Mucosa of stomach (tissue), 1 donor: Measurements from ENCODE around the gene IFFO2.

ENCODE experiments used
- H3K27me3 ChIP-seq: one replicate; pipeline ENCODE4 v1.7.0; 2013; ENCODE audit warnings: mild to moderate bottlenecking, low read length; ENCODE audit not compliant: control insufficient read depth, insufficient read depth
- H3K36me3 ChIP-seq: one replicate; pipeline ENCODE4 v1.7.0; 2013; ENCODE audit warnings: low read length; ENCODE audit not compliant: control insufficient read depth, insufficient read depth
- H3K4me1 ChIP-seq: one replicate; pipeline ENCODE4 v1.7.0; 2013; ENCODE audit warnings: mild to moderate bottlenecking, low read length; ENCODE audit not compliant: control insufficient read depth, insufficient read depth
- H3K4me3 ChIP-seq: one replicate; pipeline ENCODE4 v1.7.0; 2013; ENCODE audit warnings: low read length
- H3K9ac ChIP-seq: one replicate; pipeline ENCODE4 v1.7.0; 2013; ENCODE audit warnings: mild to moderate bottlenecking, low read length, moderate library complexity
- H3K9me3 ChIP-seq: one replicate; pipeline ENCODE4 v1.7.0; 2013; ENCODE audit warnings: mild to moderate bottlenecking, low read length, moderate library complexity; ENCODE audit not compliant: control insufficient read depth
- donor health status: Pancreatic carcinoma.

Gene IFFO2

GRCh38 chr1:18947570-18947969 lies 8.9 kb downstream of the IFFO2 start:
- Histone ChIP-seq H3K27me3 (no peaks in the 10 kb centered on the region), H3K9me3 (no peaks in the 10 kb centered on the region), H3K36me3 (no peaks in the 10 kb centered on the region), H3K9ac (no peak overlapping the region), H3K4me3 (no peak overlapping the region), H3K4me1 (peaks cover 36% of the 10 kb centered on the region)

GRCh38 chr1:18946550-18947381 lies 9.7 kb downstream of the IFFO2 start:
- Histone ChIP-seq H3K9ac (no peak overlapping the region), H3K4me3 (no peak overlapping the region), H3K9me3 (no peaks in the 10 kb centered on the region), H3K36me3 (no peaks in the 10 kb centered on the region), H3K27me3 (no peaks in the 10 kb centered on the region), H3K4me1 (peaks cover 32% of the 10 kb centered on the region)

GRCh38 chr1:18945401-18945849 lies 11.1 kb downstream of the IFFO2 start:
- Histone ChIP-seq H3K4me1 (peaks cover 29% of the 10 kb centered on the region), H3K27me3 (no peaks in the 10 kb centered on the region), H3K36me3 (no peaks in the 10 kb centered on the region), H3K4me3 (no peak overlapping the region), H3K9me3 (no peaks in the 10 kb centered on the region), H3K9ac (no peak overlapping the region)

DNA sequence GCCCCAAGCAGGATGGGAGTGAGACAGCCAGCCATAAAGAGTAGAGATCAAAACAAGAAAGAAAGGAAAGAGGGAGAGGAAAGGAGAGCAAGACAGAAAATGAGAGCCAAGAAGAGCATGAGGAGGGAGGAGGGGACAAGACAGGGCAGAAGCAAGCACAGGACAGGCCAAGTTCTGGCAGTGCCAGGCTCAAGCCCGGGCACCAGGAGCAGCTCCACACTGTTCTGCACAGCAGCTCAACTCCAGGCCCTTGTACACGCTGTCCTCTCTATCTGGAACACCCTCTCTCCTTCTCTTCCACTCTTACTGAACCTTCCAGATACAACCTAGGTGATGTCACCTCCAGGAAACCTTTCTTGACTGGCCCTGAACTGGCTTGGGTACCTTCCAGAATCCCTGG lies 11.7 kb downstream of the IFFO2 start:
- H3K9ac ChIP-seq: no peak overlapping the region
- no peaks in the 10 kb centered on the region for H3K36me3 ChIP-seq
- H3K27me3 ChIP-seq: no peaks in the 10 kb centered on the region
- peaks cover 31% of the 10 kb centered on the region for H3K4me1 ChIP-seq
- no peaks in the 10 kb centered on the region for H3K9me3 ChIP-seq
- no peak overlapping the region for H3K4me3 ChIP-seq

DNA sequence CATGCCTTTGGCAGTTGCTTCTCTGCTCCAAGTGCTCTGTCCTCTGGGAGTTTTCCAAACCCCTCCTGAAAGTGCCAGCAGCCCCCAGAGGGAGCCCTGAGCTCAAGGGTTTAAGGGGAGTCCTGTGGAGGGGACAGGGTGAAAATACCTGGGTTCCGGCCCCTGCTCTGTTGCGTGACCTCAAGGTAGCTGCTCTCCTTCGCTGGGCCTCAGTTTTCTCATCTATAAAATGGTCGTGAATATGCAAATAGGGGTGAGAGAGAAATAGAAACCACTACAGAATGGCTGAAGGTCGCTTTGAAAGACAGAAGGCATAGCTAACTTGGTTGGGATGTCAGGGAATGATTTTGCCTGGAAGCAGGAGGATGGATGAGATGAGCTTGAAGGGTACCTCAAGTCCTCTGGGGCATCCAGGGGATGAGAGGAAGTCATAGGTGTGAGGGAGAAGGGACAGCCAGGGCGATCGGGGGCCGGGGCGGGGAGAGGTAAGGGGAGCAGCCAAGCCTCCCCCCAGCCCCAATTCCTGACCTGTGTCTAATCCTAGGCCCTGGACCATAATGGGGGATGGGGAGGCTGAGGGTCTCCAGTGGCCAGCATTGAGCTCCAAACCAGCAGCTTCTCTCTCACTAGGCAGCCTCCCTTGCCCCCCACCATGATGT lies 12.4 kb downstream of the IFFO2 start:
- Histone ChIP-seq H3K4me3 (no peak overlapping the region), H3K4me1 (peaks cover 25% of the 10 kb centered on the region), H3K36me3 (no peaks in the 10 kb centered on the region), H3K9me3 (no peaks in the 10 kb centered on the region), H3K9ac (no peak overlapping the region), H3K27me3 (no peaks in the 10 kb centered on the region)

GRCh38 chr1:18943162-18943561 lies 13.3 kb downstream of the IFFO2 start:
- Histone ChIP-seq H3K36me3 (no peaks in the 10 kb centered on the region), H3K9me3 (no peaks in the 10 kb centered on the region), H3K27me3 (no peaks in the 10 kb centered on the region), H3K4me1 (peaks cover 22% of the 10 kb centered on the region), H3K9ac (no peak overlapping the region), H3K4me3 (no peak overlapping the region)

GRCh38 chr1:18942340-18942739 lies 14.1 kb downstream of the IFFO2 start:
- H3K4me1 ChIP-seq: peaks cover 22% of the 10 kb centered on the region
- no peaks in the 10 kb centered on the region for H3K27me3 ChIP-seq
- no peak overlapping the region for H3K9ac ChIP-seq
- no peak overlapping the region for H3K4me3 ChIP-seq
- no peaks in the 10 kb centered on the region for H3K9me3 ChIP-seq
- H3K36me3 ChIP-seq: no peaks in the 10 kb centered on the region

DNA sequence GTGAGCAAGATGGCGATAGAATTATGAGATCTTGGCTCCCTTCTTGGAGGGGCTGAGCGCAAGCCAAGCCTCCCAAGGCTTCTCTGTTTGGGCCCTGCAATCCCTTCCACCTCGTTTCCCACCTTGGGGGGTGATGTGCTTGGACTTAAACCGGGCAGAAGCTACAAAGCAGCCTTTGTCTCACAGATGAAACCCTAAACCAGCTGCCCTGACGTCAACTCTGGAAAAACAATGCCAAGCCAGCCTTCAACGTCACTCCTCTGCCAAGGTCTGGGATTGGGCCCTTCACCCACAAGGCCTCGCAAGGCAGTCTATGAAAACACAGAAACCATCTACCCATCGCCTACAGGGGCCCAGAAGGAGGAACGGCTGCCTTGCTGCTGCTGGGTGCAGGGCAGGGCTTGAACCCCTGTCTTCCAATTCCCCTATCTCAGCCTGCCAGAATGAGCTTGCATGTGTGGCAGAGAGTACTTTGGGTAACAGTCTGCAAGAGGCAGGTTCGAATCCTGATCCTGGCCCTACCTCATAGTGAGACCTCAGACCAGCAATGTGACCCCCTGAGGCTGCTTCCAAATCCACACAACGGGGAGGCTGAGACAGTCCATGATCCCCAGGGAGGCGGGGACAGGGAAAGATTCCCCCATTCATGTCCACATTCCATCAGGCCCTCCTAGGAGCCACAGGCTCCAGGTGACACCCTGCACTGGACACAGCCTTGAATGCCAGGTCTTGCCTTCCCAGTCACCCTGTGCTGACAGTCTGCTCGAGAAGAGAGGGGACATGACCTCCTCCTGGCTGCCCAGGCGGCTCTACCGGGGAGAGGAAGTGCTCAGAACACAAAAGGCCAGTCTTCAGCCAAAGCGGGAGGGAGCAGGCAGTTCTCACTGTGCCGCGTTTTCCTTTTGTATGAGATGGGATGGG lies 15.0 kb downstream of the IFFO2 start:
- H3K9ac ChIP-seq: no peak overlapping the region
- no peaks in the 10 kb centered on the region for H3K27me3 ChIP-seq
- H3K9me3 ChIP-seq: no peaks in the 10 kb centered on the region
- H3K36me3 ChIP-seq: no peaks in the 10 kb centered on the region
- H3K4me1 ChIP-seq: peaks cover 17% of the 10 kb centered on the region
- no peak overlapping the region for H3K4me3 ChIP-seq

DNA sequence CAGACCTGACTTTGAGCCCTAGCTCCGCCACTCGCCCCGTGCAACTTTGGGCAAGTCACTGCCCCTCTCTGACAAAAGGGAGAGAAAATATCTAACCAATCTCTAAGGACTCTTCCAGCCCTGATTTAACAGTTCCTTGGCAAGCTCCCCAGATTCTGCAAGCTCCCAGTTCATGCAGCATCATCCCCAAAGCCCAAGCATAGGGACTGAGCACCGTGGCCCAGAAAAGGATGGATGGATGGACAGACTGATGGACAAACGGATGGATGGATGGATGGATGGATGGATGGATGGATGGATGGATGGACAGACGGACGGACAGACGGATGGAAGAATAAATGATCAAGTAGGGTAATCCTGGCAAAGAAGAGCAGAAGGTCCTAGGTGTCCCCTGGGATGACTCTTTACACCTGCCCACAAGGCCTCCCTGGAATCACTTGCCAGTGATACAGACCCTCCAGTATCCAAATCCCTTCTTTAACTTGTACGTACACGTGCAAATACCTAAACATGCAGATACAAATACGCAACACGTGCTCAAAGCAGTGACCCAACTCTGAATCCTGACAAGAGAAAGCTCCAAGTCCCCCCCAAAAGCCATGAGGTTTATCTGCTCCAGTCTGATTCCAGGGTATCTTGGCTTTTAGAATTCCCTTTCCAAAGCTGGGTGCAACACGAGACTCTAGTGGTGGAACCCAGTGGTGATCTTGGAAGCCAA lies 16.0 kb downstream of the IFFO2 start:
- Histone ChIP-seq H3K27me3 (no peaks in the 10 kb centered on the region), H3K9ac (no peak overlapping the region), H3K9me3 (no peaks in the 10 kb centered on the region), H3K4me1 (peaks cover 11% of the 10 kb centered on the region), H3K4me3 (no peak overlapping the region), H3K36me3 (no peaks in the 10 kb centered on the region)

- Histone ChIP-seq H3K27me3 (no peaks in the 10 kb centered on the region), H3K4me3 (no peak overlapping the region), H3K9ac (no peak overlapping the region), H3K9me3 (no peaks in the 10 kb centered on the region), H3K36me3 (no peaks in the 10 kb centered on the region), H3K4me1 (peaks cover 9% of the 10 kb centered on the region)
These were observed 16.8 kb downstream of the IFFO2 start for GRCh38 chr1:18939398-18940302.

DNA sequence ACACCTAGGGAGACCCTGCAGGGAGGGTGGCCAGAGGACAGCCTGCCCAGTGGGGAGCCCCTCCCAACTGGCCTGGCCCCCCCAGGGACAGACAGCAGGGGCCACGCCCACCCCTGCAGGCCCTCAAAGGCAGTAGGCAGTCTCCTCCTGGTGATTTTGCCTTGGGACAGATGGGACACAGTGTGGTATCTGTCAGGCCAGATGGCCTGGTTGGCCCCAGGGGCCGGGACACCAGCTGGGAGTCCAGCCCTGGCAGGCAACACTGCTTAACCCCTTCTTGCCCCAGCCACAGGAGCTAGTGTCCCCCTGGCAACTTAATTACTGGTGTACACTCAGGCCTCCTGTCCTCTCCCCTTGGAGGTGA lies 17.8 kb downstream of the IFFO2 start:
- Histone ChIP-seq H3K36me3 (no peaks in the 10 kb centered on the region), H3K4me3 (no peak overlapping the region), H3K27me3 (no peaks in the 10 kb centered on the region), H3K4me1 (peaks cover 9% of the 10 kb centered on the region), H3K9me3 (no peaks in the 10 kb centered on the region), H3K9ac (no peak overlapping the region)
